OCI-LY3 (cell line): ENCODE measurements around the gene RSPH1.

ENCODE experiments used
- CTCF ChIP-seq: fragments of 200-600, 300-600 bp; sonication (generic); IDR thresholded peaks from 2 replicates; pipeline ENCODE4 v1.5.1; 2014; ENCODE audit warnings: antibody characterized with exemption, low read length, low read depth
- EZH2phosphoT487 ChIP-seq: fragments of 200-600 bp; shearing (Covaris generic); IDR thresholded peaks from 2 replicates; pipeline ENCODE4 v1.6.1; 2018; ENCODE audit warnings: antibody characterized with exemption, mixed run types, low read depth

- no peak for TF ChIP-seq CTCF
- TF ChIP-seq EZH2phosphoT487: no peak
These were observed 10.0 kb downstream of the RSPH1 start for GRCh38 chr21:42486072-42486471.
